H1 (cell line): ENCODE data around the gene FBP1. TPM values are rescaled to one million over a fixed set of nuclear protein-coding genes. Genes with fewer than 3 reads are reported as not detected.

Experiments used
- SIX5 ChIP-seq: IDR thresholded peaks from 2 replicates; pipeline ENCODE4 v1.6.1; 2011; ENCODE audit warnings: mild to moderate bottlenecking, low read depth, low read length
- TBP ChIP-seq: IDR thresholded peaks from 2 replicates; pipeline ENCODE4 v1.6.1; 2011; ENCODE audit warnings: low read depth, low read length, improper control_type of control experiment
- polyA plus RNA-seq, 7 experiments: library from polyadenylated mRNA; depleted of rRNA in 3 of 7; stranded (reverse) in 5 of 7; unstranded in 2 of 7; fragments of >200 nt in 5 of 7; fragments of 200-250 nt in 2 of 7; gene quantifications; 1 replicate in 5 of 7; 2 replicates in 1 of 7; 4 replicates in 1 of 7; pipeline versions ENCODE4 v1.2.1 to v1.2.3, GENCODE V29; 2011 to 2013; ENCODE audit warnings: missing spikeins in 2 of 7, mixed read lengths in 2 of 7
- total RNA-seq: library from RNA; stranded (reverse); fragmentation: NEBNext Ultra II Directional; extraction: Animal tissue kit (Norgen Biotek cat#: 25700); gene quantifications from 2 replicates; pipeline ENCODE4 v1.2.1, GENCODE V29; 2021

FBP1 gene
- total and polyA plus RNA-seq, 2 of the 8 experiments (the other 6 are each of a cell fraction or from before 2014, with no cell fraction given) = 1.0 to 4.1 TPM

DNA sequence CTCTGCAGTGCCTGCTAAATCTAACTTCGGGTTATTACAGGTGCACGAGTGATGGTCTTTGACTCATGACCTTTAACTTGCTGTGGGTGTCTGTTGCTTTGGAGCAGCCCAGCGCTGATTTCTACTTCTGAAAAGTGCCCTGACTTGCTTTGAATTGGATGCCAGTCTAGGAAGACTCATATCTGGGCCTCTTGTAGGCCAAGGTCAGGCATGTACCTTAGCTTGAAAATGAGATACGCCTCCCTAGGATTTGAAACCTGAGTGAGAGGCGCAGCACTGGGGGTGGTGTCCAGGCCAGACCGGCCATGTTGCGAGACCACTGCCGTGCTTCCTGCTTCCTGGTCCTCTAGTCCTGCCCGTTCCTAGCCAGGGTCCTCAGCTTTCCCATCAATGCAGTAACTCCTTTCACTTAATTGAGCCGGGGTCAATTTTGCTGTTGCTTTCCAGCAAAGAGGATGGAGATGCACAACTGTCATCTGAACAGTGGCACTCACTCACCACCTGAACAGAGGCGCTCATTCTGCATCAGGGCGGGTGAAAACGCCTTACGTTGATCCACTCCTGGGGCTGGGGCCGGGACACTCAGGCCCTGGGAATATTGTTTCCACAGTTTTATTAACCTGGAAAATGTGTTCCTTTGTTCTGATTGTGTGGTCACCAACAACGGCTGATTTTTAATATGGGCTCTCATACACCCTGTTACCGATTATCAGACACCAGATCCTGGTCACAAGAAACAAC, 70.2 kb downstream of the FBP1 start (continued):
- TF ChIP-seq TBP (no peak), SIX5 (no peak)
